H9 (cell line): ENCODE results near the gene SFMBT2. TPM values are rescaled to one million over a fixed set of nuclear protein-coding genes. Genes with fewer than 3 reads are reported as not detected.
A peak's percentile ranks its signal among the peaks of the same experiment; 100 is the strongest.

Source experiments
- DNase-seq: peaks from one replicate; pipeline ENCODE4 v3.0.0-alpha.2; 2017
- H2AFZ ChIP-seq: one replicate; pipeline ENCODE4 v1.6.1; 2013; ENCODE audit warnings: mild to moderate bottlenecking, low read length, control low read depth, moderate library complexity
- H2AK5ac ChIP-seq: 2 replicates; pipeline ENCODE4 v1.6.1; 2013; ENCODE audit warnings: low read length, control low read depth, mixed read lengths; ENCODE audit not compliant: insufficient read length
- H2BK120ac ChIP-seq: one replicate; pipeline ENCODE4 v1.6.1; 2013; ENCODE audit warnings: low read depth, mild to moderate bottlenecking, low read length, control low read depth, inconsistent platforms; ENCODE audit not compliant: poor library complexity, severe bottlenecking
- H2BK12ac ChIP-seq: 2 replicates; pipeline ENCODE4 v1.6.1; 2013; ENCODE audit warnings: low read length, control low read depth, mixed read lengths, low read depth; ENCODE audit not compliant: insufficient read length
- H2BK15ac ChIP-seq: 2 replicates; pipeline ENCODE4 v1.6.1; 2013; ENCODE audit warnings: low read depth, low read length, control low read depth
- H2BK20ac ChIP-seq: one replicate; pipeline ENCODE4 v1.6.1; 2013; ENCODE audit warnings: low read depth, mild to moderate bottlenecking, low read length, control low read depth, inconsistent platforms; ENCODE audit not compliant: poor library complexity, severe bottlenecking
- H2BK5ac ChIP-seq: 2 replicates; pipeline ENCODE4 v1.6.1; 2013; ENCODE audit warnings: low read length, control low read depth, mixed read lengths; ENCODE audit not compliant: insufficient read length
- H3K14ac ChIP-seq: 2 replicates; pipeline ENCODE4 v1.6.1; 2013; ENCODE audit warnings: low read length, control low read depth; ENCODE audit not compliant: insufficient read depth
- H3K18ac ChIP-seq: 2 replicates; pipeline ENCODE4 v1.6.1; 2013; ENCODE audit warnings: low read depth, mild to moderate bottlenecking, mixed read lengths, low read length, control low read depth; ENCODE audit not compliant: insufficient read length
- H3K23ac ChIP-seq: 2 replicates; pipeline ENCODE4 v1.6.1; 2013; ENCODE audit warnings: low read length, control low read depth, mixed read lengths, low read depth; ENCODE audit not compliant: insufficient read length
- H3K23me2 ChIP-seq: 2 replicates; pipeline ENCODE4 v1.6.1; 2013; ENCODE audit warnings: low read depth, mild to moderate bottlenecking, mixed read lengths, low read length, control low read depth; ENCODE audit not compliant: insufficient read length, poor library complexity, severe bottlenecking
- H3K27ac ChIP-seq: 2 replicates; pipeline ENCODE4 v1.5.1; 2013; ENCODE audit warnings: low read length, control low read depth, mixed read lengths, low read depth; ENCODE audit not compliant: insufficient read length
- H3K27me3 ChIP-seq: 2 replicates; pipeline ENCODE4 v1.6.1; 2013; ENCODE audit warnings: low read length, control low read depth, inconsistent platforms; ENCODE audit not compliant: insufficient read depth
- H3K4ac ChIP-seq: 2 replicates; pipeline ENCODE4 v1.6.1; 2013; ENCODE audit warnings: low read depth, mild to moderate bottlenecking, control low read depth, inconsistent platforms, low read length, moderate library complexity
- H3K4me1 ChIP-seq: 2 replicates; pipeline ENCODE4 v1.6.1; 2013; ENCODE audit warnings: low read length, control low read depth, inconsistent platforms; ENCODE audit not compliant: insufficient read depth
- H3K4me2 ChIP-seq: 2 replicates; pipeline ENCODE4 v1.6.1; 2013; ENCODE audit warnings: low read length, control low read depth, mixed read lengths; ENCODE audit not compliant: insufficient read length, insufficient read depth
- H3K56ac ChIP-seq: 2 replicates; pipeline ENCODE4 v1.6.1; 2013; ENCODE audit warnings: low read depth, mild to moderate bottlenecking, mixed read lengths, low read length, control low read depth; ENCODE audit not compliant: insufficient read length
- H3K79me1 ChIP-seq: 2 replicates; pipeline ENCODE4 v1.6.1; 2013; ENCODE audit warnings: low read depth, mild to moderate bottlenecking, moderate library complexity, low read length, control low read depth, inconsistent platforms; ENCODE audit not compliant: insufficient read depth, poor library complexity, severe bottlenecking
- H3K79me2 ChIP-seq: 2 replicates; pipeline ENCODE4 v1.6.1; 2013; ENCODE audit warnings: low read length, control low read depth, inconsistent platforms; ENCODE audit not compliant: insufficient read depth
- H3K9ac ChIP-seq: 2 replicates; pipeline ENCODE4 v1.6.1; 2013; ENCODE audit warnings: low read length, control low read depth, mixed read lengths; ENCODE audit not compliant: insufficient read length; ENCODE audit errors: extremely low read depth
- H3K9me3 ChIP-seq: one replicate; pipeline ENCODE4 v1.6.1; 2013; ENCODE audit warnings: low read depth, low read length, inconsistent platforms; ENCODE audit not compliant: control insufficient read depth
- H3T11ph ChIP-seq: one replicate; pipeline ENCODE4 v1.6.1; 2013; ENCODE audit warnings: mild to moderate bottlenecking, low read length, control low read depth, inconsistent platforms
- H4K20me1 ChIP-seq: one replicate; pipeline ENCODE4 v1.6.1; 2013; ENCODE audit not compliant: control insufficient read depth, insufficient read length, insufficient read depth
- H4K5ac ChIP-seq: 2 replicates; pipeline ENCODE4 v1.6.1; 2013; ENCODE audit warnings: low read depth, mild to moderate bottlenecking, mixed read lengths, low read length, control low read depth; ENCODE audit not compliant: insufficient read length
- H4K8ac ChIP-seq: replicated peaks from 2 replicates; pipeline ENCODE4 v1.6.1; 2013; ENCODE audit warnings: low read length, control low read depth, mixed read lengths, low read depth; ENCODE audit not compliant: insufficient read length
- H4K91ac ChIP-seq: 2 replicates; pipeline ENCODE4 v1.6.1; 2013; ENCODE audit warnings: low read depth, mild to moderate bottlenecking, moderate library complexity, mixed read lengths, low read length, control low read depth; ENCODE audit not compliant: insufficient read length
- H3K27ac Mint-ChIP-seq, 3 experiments: 2 replicates in 2 of 3; 3 replicates in 1 of 3; pipeline ENCODE4 v1.8.0; 2020 to 2021; ENCODE audit warnings: mixed read lengths in 3 of 3, mild to moderate bottlenecking in 1 of 3, moderate library complexity in 1 of 3
- H3K27me3 Mint-ChIP-seq: 2 replicates; pipeline ENCODE4 v1.8.0; 2021; ENCODE audit warnings: low read depth, mild to moderate bottlenecking, moderate library complexity, mixed read lengths
- H3K36me3 Mint-ChIP-seq, 3 experiments: 2 replicates in 2 of 3; 3 replicates in 1 of 3; pipeline ENCODE4 v1.8.0; 2020 to 2021; ENCODE audit warnings: low read depth in 3 of 3, mixed read lengths in 3 of 3; ENCODE audit not compliant: insufficient read depth in 1 of 3
- H3K4me1 Mint-ChIP-seq, 2 experiments: 2 replicates each; pipeline ENCODE4 v1.8.0; 2020; ENCODE audit warnings: mixed read lengths in 2 of 2
- H3K4me3 Mint-ChIP-seq, 2 experiments: 2 replicates in 1 of 2; 3 replicates in 1 of 2; pipeline ENCODE4 v1.8.0; 2020 to 2021; ENCODE audit warnings: mild to moderate bottlenecking in 2 of 2, mixed read lengths in 2 of 2, moderate library complexity in 1 of 2
- H3K9me3 Mint-ChIP-seq, 2 experiments: 2 replicates in 1 of 2; 3 replicates in 1 of 2; pipeline ENCODE4 v1.8.0; 2020; ENCODE audit warnings: mild to moderate bottlenecking in 2 of 2, mixed read lengths in 2 of 2, moderate library complexity in 1 of 2
- CTCF ChIP-seq: fragments of 200-600 bp; sonication (generic); conservative IDR thresholded peaks from 3 replicates; pipeline ENCODE4 v1.8.0; 2021; ENCODE audit warnings: antibody characterized with exemption, mild to moderate bottlenecking
- WGBS: extraction: QIAGEN DNeasy Blood & Tissue Kit; methylation state at CpG from one replicate; pipeline ENCODE4 v1.1.7; 2013; ENCODE audit warnings: missing lambda C conversion rate, low lambda C conversion rate, mixed read lengths; ENCODE audit not compliant: insufficient read length; ENCODE audit errors: extremely low coverage; 5-methylcytosine and 5-hydroxymethylcytosine counted together
- total RNA-seq: library from RNA; stranded (reverse); gene quantifications from 2 replicates; pipeline ENCODE4 v1.2.1, GENCODE V29; 2021

The SFMBT2 gene
- total RNA-seq, 1 experiment from 2014 or later, result 5.3 TPM

GRCh38 chr10:7351894-7352293 lies 58.9 kb downstream of the SFMBT2 start:
- no peak for DNase-seq
- Mint-ChIP-seq H3K4me1 (peaks cover 6 to 9% of the 10 kb centered on the region in 2 experiments; a peak in 3 of 4 replicates), H3K4me3 (no peak overlapping the region), H3K27ac (0 out of 7 replicates have a peak overlapping the region, but pooled peaks of 1 of the 3 experiments have one; percentile 17), H3K9me3 (no peaks in the 10 kb centered on the region), H3K27me3 (peaks cover 4% of the 10 kb centered on the region; the same call in 1 of the 2 replicates), H3K36me3 (peaks cover 2 to 10% (median 4%) of the 10 kb centered on the region in 3 experiments; a peak in 2 of 7 replicates)
- H4K8ac ChIP-seq, result no peak overlapping the region
- no peak overlapping the region for H3K9ac ChIP-seq
- no peaks in the 10 kb centered on the region for H4K20me1 ChIP-seq
- H4K91ac ChIP-seq, result no peak overlapping the region
- no peak overlapping the region for H4K5ac ChIP-seq
- H3K4ac ChIP-seq, result no peak overlapping the region
- H2BK15ac ChIP-seq, result no peak overlapping the region
- no peaks in the 10 kb centered on the region for H3K79me2 ChIP-seq
- no peak overlapping the region for H3K4me2 ChIP-seq
- no CpG with 5 or more reads among the region's 9 CpGs for WGBS
- H2BK12ac ChIP-seq, result no peak overlapping the region
- H3K9me3 ChIP-seq, result no peaks in the 10 kb centered on the region
- H3K18ac ChIP-seq, result no peak overlapping the region
- no peak overlapping the region for H3T11ph ChIP-seq
- no peak overlapping the region for H2AK5ac ChIP-seq
- no peak overlapping the region for H2AFZ ChIP-seq
- H3K79me1 ChIP-seq, result no peaks in the 10 kb centered on the region
- no peak overlapping the region for H3K27ac ChIP-seq
- no peaks in the 10 kb centered on the region for H3K27me3 ChIP-seq
- no peaks in the 10 kb centered on the region for H3K23me2 ChIP-seq
- no peak overlapping the region for H3K23ac ChIP-seq
- no peaks in the 10 kb centered on the region for H3K4me1 ChIP-seq
- no peak overlapping the region for H2BK120ac ChIP-seq
- no peak overlapping the region for H3K56ac ChIP-seq
- TF ChIP-seq CTCF, result no peak
- no peak overlapping the region for H3K14ac ChIP-seq
- no peak overlapping the region for H2BK5ac ChIP-seq
- H2BK20ac ChIP-seq, result no peak overlapping the region
